Large intestine (tissue), 3 donors: ENCODE measurements around the gene ICOSLG. TPM values are rescaled to one million over a fixed set of nuclear protein-coding genes. Genes with fewer than 3 reads are reported as not detected.
"Not testable (repeated sequence)": the region's sequence is repeated elsewhere in the genome, so short reads cannot be mapped to it uniquely, and the experiment has no call there.

ENCODE experiments used
- DNase-seq, 2 donors: peaks; one replicate each; pipeline versions ENCODE4 v3.0.0 to v3.0.0-alpha.2; 2013
- H3K27ac ChIP-seq: one replicate; pipeline ENCODE4 v1.5.1; 2013; ENCODE audit warnings: low read length
- H3K27me3 ChIP-seq: 2 replicates; pipeline ENCODE4 v1.6.1; 2013; ENCODE audit warnings: low read length; ENCODE audit not compliant: control insufficient read depth, insufficient read depth
- H3K36me3 ChIP-seq: 2 replicates; pipeline ENCODE4 v1.6.1; 2013; ENCODE audit warnings: low read length; ENCODE audit not compliant: control insufficient read depth, insufficient read depth
- H3K4me1 ChIP-seq: one replicate; pipeline ENCODE4 v1.6.1; 2013; ENCODE audit warnings: low read length; ENCODE audit not compliant: control insufficient read depth, insufficient read depth
- H3K4me3 ChIP-seq: one replicate; pipeline ENCODE4 v1.5.1; 2013; ENCODE audit warnings: low read length
- H3K9me3 ChIP-seq: one replicate; pipeline ENCODE4 v1.6.1; 2013; ENCODE audit warnings: mild to moderate bottlenecking, low read depth, low read length, moderate library complexity; ENCODE audit not compliant: control insufficient read depth
- WGBS: methylation state at CpG from one replicate; pipeline ENCODE4 v1.1.5; 2013; ENCODE audit warnings: low lambda C conversion rate; ENCODE audit not compliant: insufficient coverage; 5-methylcytosine and 5-hydroxymethylcytosine counted together
- polyA plus RNA-seq: library from polyadenylated mRNA; unstranded; fragments of 120-200 nt; gene quantifications from one replicate; pipeline ENCODE4 v1.2.1, GENCODE V29; 2013

The ICOSLG gene
- polyA plus RNA-seq, 1 donor, result 3.0 TPM

DNA sequence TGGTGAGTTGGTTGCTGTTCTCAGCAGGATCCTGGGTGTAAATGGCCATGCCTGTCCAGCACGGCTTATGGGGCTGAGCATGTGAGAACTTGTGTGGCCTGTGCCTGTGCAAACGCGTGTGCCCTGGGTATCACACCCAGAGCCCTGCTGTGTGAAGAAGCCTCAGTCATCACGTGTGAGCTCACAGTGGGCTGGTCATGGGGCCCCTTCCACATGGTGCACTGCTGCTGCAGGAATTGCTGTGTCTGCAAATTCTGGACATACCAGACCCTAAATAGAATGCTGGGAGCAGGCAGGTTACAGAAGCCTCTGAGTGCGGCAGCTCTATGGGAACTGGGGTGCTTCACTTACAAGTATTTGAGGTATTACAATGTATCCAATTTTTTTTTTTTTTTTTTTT lies 17.4 kb downstream of the ICOSLG start:
- WGBS, result no CpG with 5 or more reads among the region's 5 CpGs
- not testable (repeated sequence) for H3K27me3 ChIP-seq, H3K9me3 ChIP-seq, H3K27ac ChIP-seq, H3K4me1 ChIP-seq, H3K4me3 ChIP-seq, DNase-seq, H3K36me3 ChIP-seq

GRCh38 chr21:44220674-44221073 lies 20.1 kb downstream of the ICOSLG start:
- not testable (repeated sequence) for H3K27me3 ChIP-seq, DNase-seq, H3K4me1 ChIP-seq, H3K4me3 ChIP-seq, H3K36me3 ChIP-seq, H3K9me3 ChIP-seq, H3K27ac ChIP-seq
- WGBS, result no CpG with 5 or more reads among the region's 18 CpGs

GRCh38 chr21:44218461-44218860 lies 22.3 kb downstream of the ICOSLG start:
- not testable (repeated sequence) for H3K27me3 ChIP-seq, H3K9me3 ChIP-seq, H3K36me3 ChIP-seq, H3K4me1 ChIP-seq, H3K27ac ChIP-seq, DNase-seq, H3K4me3 ChIP-seq
- WGBS, result no CpG with 5 or more reads among the region's 8 CpGs

GRCh38 chr21:44211978-44212377 lies 28.8 kb downstream of the ICOSLG start:
- H3K4me1 ChIP-seq, H3K9me3 ChIP-seq, H3K27me3 ChIP-seq, DNase-seq, H3K27ac ChIP-seq, H3K36me3 ChIP-seq, H3K4me3 ChIP-seq: not testable (repeated sequence)
- 100% methylated on average over 1 of the region's 2 CpGs for WGBS

GRCh38 chr21:44211574-44211973 lies 29.2 kb downstream of the ICOSLG start:
- not testable (repeated sequence) for H3K4me1 ChIP-seq, DNase-seq, H3K4me3 ChIP-seq, H3K27me3 ChIP-seq, H3K27ac ChIP-seq, H3K9me3 ChIP-seq, H3K36me3 ChIP-seq
- WGBS, result no CpG with 5 or more reads among the region's 3 CpGs

- no CpG with 5 or more reads among the region's 15 CpGs for WGBS
- not testable (repeated sequence) for H3K27ac ChIP-seq, H3K36me3 ChIP-seq, H3K9me3 ChIP-seq, H3K4me1 ChIP-seq, DNase-seq, H3K27me3 ChIP-seq, H3K4me3 ChIP-seq
Measured at GRCh38 chr21:44207860-44208646, 32.7 kb downstream of the ICOSLG start.

- not testable (repeated sequence) for DNase-seq, H3K27ac ChIP-seq, H3K9me3 ChIP-seq, H3K27me3 ChIP-seq, H3K4me3 ChIP-seq, H3K4me1 ChIP-seq, H3K36me3 ChIP-seq
- no CpG with 5 or more reads among the region's 33 CpGs for WGBS
Measured at GRCh38 chr21:44206698-44207676, 33.8 kb downstream of the ICOSLG start.

DNA sequence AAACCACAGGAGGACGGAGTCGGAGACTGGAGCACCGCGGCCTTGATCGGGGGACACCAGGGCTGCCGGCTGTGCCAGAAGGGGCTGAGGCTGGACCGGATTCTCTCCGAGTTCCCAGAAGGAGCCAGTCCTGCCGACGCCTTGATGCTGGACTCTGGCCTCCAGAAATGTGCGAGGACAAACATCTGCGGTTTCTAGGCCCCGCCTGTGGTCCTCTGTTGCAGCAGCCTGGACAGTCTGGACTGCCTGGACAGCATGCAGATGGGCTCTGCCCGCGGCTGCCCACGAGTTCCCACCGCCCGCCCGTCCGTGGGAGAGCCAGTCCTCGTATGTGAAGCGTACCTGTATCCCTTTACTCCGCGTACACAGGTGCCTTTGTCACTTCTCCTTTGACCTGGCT lies 34.6 kb downstream of the ICOSLG start:
- not testable (repeated sequence) for H3K27me3 ChIP-seq, H3K36me3 ChIP-seq, H3K9me3 ChIP-seq, H3K4me3 ChIP-seq, DNase-seq, H3K4me1 ChIP-seq, H3K27ac ChIP-seq
- no CpG with 5 or more reads among the region's 24 CpGs for WGBS

DNA sequence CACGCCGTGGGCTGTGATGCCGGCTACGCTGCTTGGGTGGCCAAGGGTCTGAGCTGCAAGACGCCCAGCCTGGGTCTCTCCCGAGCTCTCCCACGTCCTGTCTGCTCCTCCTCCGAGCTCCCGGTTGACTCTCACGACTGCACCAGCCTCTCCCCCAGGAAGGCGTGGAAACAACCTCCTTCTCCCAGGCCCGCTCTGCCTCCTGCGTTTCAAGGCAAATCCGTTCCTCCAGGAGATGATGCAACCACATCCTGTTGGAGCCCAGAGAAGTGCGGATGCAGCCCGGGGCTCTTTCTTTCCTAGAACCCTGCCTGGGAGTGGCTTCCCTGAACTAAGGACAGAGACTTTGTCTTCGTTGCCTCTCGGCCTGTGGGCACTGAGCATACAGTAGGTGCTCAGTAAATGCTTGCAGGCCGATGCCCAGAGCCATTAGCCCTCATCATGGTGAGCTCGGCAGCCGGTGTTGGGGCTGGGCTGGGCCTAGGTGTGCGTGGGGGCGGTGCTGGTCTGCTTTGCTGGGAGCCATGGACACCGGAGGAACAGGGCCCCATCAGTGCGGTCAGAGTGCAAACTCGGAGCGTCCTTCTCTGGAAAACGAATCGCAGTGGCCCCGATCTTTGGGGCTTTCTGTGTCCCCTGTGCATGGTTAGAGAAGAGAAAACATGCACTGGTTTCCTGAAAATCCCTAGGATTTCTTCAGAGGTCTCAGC lies 38.0 kb downstream of the ICOSLG start:
- H3K36me3 ChIP-seq, H3K27ac ChIP-seq, DNase-seq, H3K27me3 ChIP-seq, H3K4me3 ChIP-seq, H3K4me1 ChIP-seq, H3K9me3 ChIP-seq: not testable (repeated sequence)
- no CpG with 5 or more reads among the region's 30 CpGs for WGBS

GRCh38 chr21:44199997-44200396 lies 40.7 kb downstream of the ICOSLG start:
- DNase-seq, H3K27me3 ChIP-seq, H3K27ac ChIP-seq, H3K4me1 ChIP-seq, H3K9me3 ChIP-seq, H3K36me3 ChIP-seq, H3K4me3 ChIP-seq: not testable (repeated sequence)
- no CpG with 5 or more reads among the region's 11 CpGs for WGBS
